Keratinocyte (primary cell): ENCODE measurements around the gene TOMM22. TPM values are rescaled to one million over a fixed set of nuclear protein-coding genes. Genes with fewer than 3 reads are reported as not detected.

Source experiments
- DNase-seq: peaks from one replicate; pipeline ENCODE4 v3.0.0-alpha.2; 2011; ENCODE audit warnings: low read depth, missing footprints, low spot score
- FAIRE-seq: peaks from 2 replicates; lab custom pipeline; 2011; peaks lifted over from hg19 to GRCh38; lab: Jason Lieb, UNC
- H2AFZ ChIP-seq: 2 replicates; pipeline ENCODE4 v1.6.0; 2012; ENCODE audit warnings: low read length, control low read depth, inconsistent platforms; ENCODE audit not compliant: control insufficient read depth
- H3K27ac ChIP-seq: 2 replicates; pipeline ENCODE4 v1.5.1; 2011; ENCODE audit warnings: low read length; ENCODE audit not compliant: control insufficient read depth, insufficient read depth
- H3K27me3 ChIP-seq: 3 replicates; pipeline ENCODE4 v1.6.0; 2011; ENCODE audit warnings: low read length; ENCODE audit not compliant: control insufficient read depth, insufficient read depth; ENCODE audit errors: extremely low read depth
- H3K36me3 ChIP-seq, 2 experiments: 2 replicates in 1 of 2; 3 replicates in 1 of 2; pipeline ENCODE4 v1.5.1; 2011; ENCODE audit warnings: low read length in 2 of 2, mild to moderate bottlenecking in 1 of 2; ENCODE audit not compliant: control insufficient read depth in 2 of 2, insufficient read depth in 2 of 2; ENCODE audit errors: extremely low read depth in 1 of 2
- H3K4me1 ChIP-seq: 3 replicates; pipeline ENCODE4 v1.5.1; 2011; ENCODE audit warnings: low read length; ENCODE audit not compliant: control insufficient read depth, insufficient read depth; ENCODE audit errors: extremely low read depth
- H3K4me2 ChIP-seq: 3 replicates; pipeline ENCODE4 v1.6.0; 2011; ENCODE audit warnings: low read depth, low read length; ENCODE audit not compliant: control insufficient read depth, insufficient read depth; ENCODE audit errors: extremely low read depth
- H3K4me3 ChIP-seq, 3 experiments: fragments of 200-600 bp in 1 of 3; sonication (generic) in 1 of 3; 2 replicates in 2 of 3; 3 replicates in 1 of 3; pipeline ENCODE4 v1.5.1; 2011 to 2016; ENCODE audit warnings: low read length in 3 of 3, mild to moderate bottlenecking in 3 of 3, control low read depth in 2 of 3, inconsistent platforms in 1 of 3, low read depth in 1 of 3, mixed read lengths in 1 of 3, mixed run types in 1 of 3, moderate library complexity in 1 of 3; ENCODE audit not compliant: control insufficient read depth in 2 of 3, insufficient read depth in 2 of 3; ENCODE audit errors: extremely low read depth in 1 of 3
- H3K79me2 ChIP-seq: 2 replicates; pipeline ENCODE4 v1.6.0; 2012; ENCODE audit warnings: low read length; ENCODE audit not compliant: control insufficient read depth, insufficient read depth
- H3K9ac ChIP-seq: 3 replicates; pipeline ENCODE4 v1.6.0; 2011; ENCODE audit warnings: low read length; ENCODE audit not compliant: control insufficient read depth, insufficient read depth; ENCODE audit errors: extremely low read depth
- H3K9me1 ChIP-seq: 3 replicates; pipeline ENCODE4 v1.6.0; 2011; ENCODE audit warnings: low read length; ENCODE audit not compliant: control insufficient read depth, insufficient read depth; ENCODE audit errors: extremely low read depth
- H3K9me3 ChIP-seq: 2 replicates; pipeline ENCODE4 v1.5.1; 2012; ENCODE audit warnings: low read depth, low read length; ENCODE audit not compliant: control insufficient read depth
- H4K20me1 ChIP-seq: 3 replicates; pipeline ENCODE4 v1.6.0; 2011; ENCODE audit warnings: low read length; ENCODE audit not compliant: control insufficient read depth, insufficient read depth; ENCODE audit errors: extremely low read depth
- EZH2 ChIP-seq: IDR thresholded peaks from one replicate; pipeline ENCODE4 v1.6.1; 2012; ENCODE audit warnings: inconsistent platforms, mild to moderate bottlenecking, low read length, moderate library complexity
- dilution Hi-C: fragments of 300-500 bp; cut with MboI; formaldehyde crosslinking; loops from one replicate; pipeline ENCODE4 v1.7.0; 2020; ENCODE audit warnings: low sequenced_read_pairs; ENCODE audit not compliant: extremely low pct_ligation_motif_present
- polyA plus RNA-seq, 5 experiments: library from polyadenylated mRNA; depleted of rRNA in 3 of 5; stranded (reverse) in 3 of 5; stranded (forward) in 1 of 5; unstranded in 1 of 5; fragments of >200 nt; gene quantifications; 1 replicate in 1 of 5; 2 replicates in 3 of 5; 3 replicates in 1 of 5; pipeline versions ENCODE4 v1.2.1 to v1.2.3, GENCODE V29; 2011 to 2012; ENCODE audit warnings: missing spikeins in 2 of 5, low read depth in 1 of 5, low replicate concordance in 1 of 5
- TF ChIP-seq, protein P1 (sequence below), 3 experiments: IDR thresholded peaks in 1 of 3; conservative IDR thresholded peaks in 1 of 3; optimal IDR thresholded peaks in 1 of 3; 2 replicates in 2 of 3; 3 replicates in 1 of 3; pipeline versions ENCODE3 to v1.5.1; 2011; ENCODE audit warnings: low read length in 3 of 3, mild to moderate bottlenecking in 3 of 3, moderate library complexity in 2 of 3, control low read depth in 1 of 3, inconsistent platforms in 1 of 3; ENCODE audit not compliant: insufficient read depth in 2 of 3; ENCODE audit errors: extremely low read depth in 1 of 3

Gene TOMM22
- polyA plus RNA-seq, 1 donor (not counting 4 experiments of a cell fraction or from before 2014, with no cell fraction given): 81.8 TPM

- H3K9me1 ChIP-seq: no peaks in the 10 kb centered on the region
- H3K9ac ChIP-seq: no peak overlapping the region
- peaks cover 23% of the 10 kb centered on the region for H3K4me1 ChIP-seq
- H2AFZ ChIP-seq: no peak overlapping the region
- FAIRE-seq (no peak), DNase-seq (no peak)
- dilution Hi-C loops: no loop called here
- no peaks in the 10 kb centered on the region for H3K9me3 ChIP-seq
- no peaks in the 10 kb centered on the region for H3K79me2 ChIP-seq
- H4K20me1 ChIP-seq: peaks cover 2% of the 10 kb centered on the region
- peaks cover 46 to 59% of the 10 kb centered on the region in 2 experiments for H3K36me3 ChIP-seq
- no peaks in the 10 kb centered on the region for H3K27me3 ChIP-seq
- no peak for TF ChIP-seq EZH2
- TF ChIP-seq, protein P1, sequence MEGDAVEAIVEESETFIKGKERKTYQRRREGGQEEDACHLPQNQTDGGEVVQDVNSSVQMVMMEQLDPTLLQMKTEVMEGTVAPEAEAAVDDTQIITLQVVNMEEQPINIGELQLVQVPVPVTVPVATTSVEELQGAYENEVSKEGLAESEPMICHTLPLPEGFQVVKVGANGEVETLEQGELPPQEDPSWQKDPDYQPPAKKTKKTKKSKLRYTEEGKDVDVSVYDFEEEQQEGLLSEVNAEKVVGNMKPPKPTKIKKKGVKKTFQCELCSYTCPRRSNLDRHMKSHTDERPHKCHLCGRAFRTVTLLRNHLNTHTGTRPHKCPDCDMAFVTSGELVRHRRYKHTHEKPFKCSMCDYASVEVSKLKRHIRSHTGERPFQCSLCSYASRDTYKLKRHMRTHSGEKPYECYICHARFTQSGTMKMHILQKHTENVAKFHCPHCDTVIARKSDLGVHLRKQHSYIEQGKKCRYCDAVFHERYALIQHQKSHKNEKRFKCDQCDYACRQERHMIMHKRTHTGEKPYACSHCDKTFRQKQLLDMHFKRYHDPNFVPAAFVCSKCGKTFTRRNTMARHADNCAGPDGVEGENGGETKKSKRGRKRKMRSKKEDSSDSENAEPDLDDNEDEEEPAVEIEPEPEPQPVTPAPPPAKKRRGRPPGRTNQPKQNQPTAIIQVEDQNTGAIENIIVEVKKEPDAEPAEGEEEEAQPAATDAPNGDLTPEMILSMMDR (optimal IDR thresholded peaks at IDR 0.05 in 1 of 3, IDR thresholded peaks at IDR 0.05 in 1 of 3, conservative IDR thresholded peaks at IDR 0.05 in 1 of 3; ENCODE audit: extremely low read depth in 1 of 3, insufficient read depth in 2 of 3, low read length in 3 of 3): no peak
- no peak overlapping the region for H3K27ac ChIP-seq
- no peak overlapping the region for H3K4me3 ChIP-seq
- H3K4me2 ChIP-seq: no peak overlapping the region
Measured at GRCh38 chr22:38734421-38735100, 52.8 kb downstream of the TOMM22 start.

Other genes starting within 250 kb of the TOMM22 start
- not detected in 3 replicates for gene KCNJ4, start 226.8 kb upstream of the TOMM22 start, polyA plus RNA-seq
- 8.3 to 11.9 TPM (median 10.1 TPM) in 3 replicates for gene KDELR3, start 213.9 kb upstream of the TOMM22 start, polyA plus RNA-seq
- 237 to 276 TPM (median 270 TPM) in 3 replicates for gene DDX17, start 175.6 kb upstream of the TOMM22 start, polyA plus RNA-seq
- gene DMC1, start 111.8 kb upstream of the TOMM22 start, polyA plus RNA-seq: 0.26 to 0.30 TPM in 2 of 3 replicates, not detected in the other
- 0.54 to 1.1 TPM (median 0.94 TPM) in 3 replicates for gene FAM227A, start 25.6 kb upstream of the TOMM22 start, polyA plus RNA-seq
- 39.5 to 45.0 TPM (median 40.3 TPM) in 3 replicates for gene CBY1, start 25.3 kb upstream of the TOMM22 start, polyA plus RNA-seq
- 23.8 to 40.7 TPM (median 32.6 TPM) in 3 replicates for gene JOSD1, start 19.0 kb downstream of the TOMM22 start, polyA plus RNA-seq
- gene GTPBP1, start 24.0 kb downstream of the TOMM22 start, polyA plus RNA-seq: 9.7 to 19.8 TPM (median 16.3 TPM) in 3 replicates
- gene SUN2, start 74.0 kb downstream of the TOMM22 start, polyA plus RNA-seq: 15.9 to 23.2 TPM (median 21.9 TPM) in 3 replicates
- 11.4 to 17.4 TPM (median 14.9 TPM) in 3 replicates for gene DNAL4, start 112.2 kb downstream of the TOMM22 start, polyA plus RNA-seq
- gene NPTXR, start 162.1 kb downstream of the TOMM22 start, polyA plus RNA-seq: 0.03 to 0.14 TPM (median 0.09 TPM) in 3 replicates
- gene CBX6, start 190.3 kb downstream of the TOMM22 start, polyA plus RNA-seq: 4.1 to 9.5 TPM (median 4.4 TPM) in 3 replicates